Skin epidermis (tissue), 12 donors: ENCODE measurements around the gene ITGA6.

Source experiments
- H3K27ac ChIP-seq, 21 experiments: fragments of 200-600 bp; sonication (generic) in 11 of 21; one replicate each; pipeline ENCODE4 v1.5.0; 2020; ENCODE audit warnings: mild to moderate bottlenecking in 3 of 21, inconsistent platforms in 2 of 21, moderate library complexity in 2 of 21
- H3K4me3 ChIP-seq, 7 experiments: fragments of 200-600 bp; sonication (generic) in 2 of 7; one replicate each; pipeline ENCODE4 v1.5.0; 2020; ENCODE audit warnings: inconsistent platforms in 2 of 7, mild to moderate bottlenecking in 2 of 7, moderate library complexity in 1 of 7

ITGA6 gene

DNA sequence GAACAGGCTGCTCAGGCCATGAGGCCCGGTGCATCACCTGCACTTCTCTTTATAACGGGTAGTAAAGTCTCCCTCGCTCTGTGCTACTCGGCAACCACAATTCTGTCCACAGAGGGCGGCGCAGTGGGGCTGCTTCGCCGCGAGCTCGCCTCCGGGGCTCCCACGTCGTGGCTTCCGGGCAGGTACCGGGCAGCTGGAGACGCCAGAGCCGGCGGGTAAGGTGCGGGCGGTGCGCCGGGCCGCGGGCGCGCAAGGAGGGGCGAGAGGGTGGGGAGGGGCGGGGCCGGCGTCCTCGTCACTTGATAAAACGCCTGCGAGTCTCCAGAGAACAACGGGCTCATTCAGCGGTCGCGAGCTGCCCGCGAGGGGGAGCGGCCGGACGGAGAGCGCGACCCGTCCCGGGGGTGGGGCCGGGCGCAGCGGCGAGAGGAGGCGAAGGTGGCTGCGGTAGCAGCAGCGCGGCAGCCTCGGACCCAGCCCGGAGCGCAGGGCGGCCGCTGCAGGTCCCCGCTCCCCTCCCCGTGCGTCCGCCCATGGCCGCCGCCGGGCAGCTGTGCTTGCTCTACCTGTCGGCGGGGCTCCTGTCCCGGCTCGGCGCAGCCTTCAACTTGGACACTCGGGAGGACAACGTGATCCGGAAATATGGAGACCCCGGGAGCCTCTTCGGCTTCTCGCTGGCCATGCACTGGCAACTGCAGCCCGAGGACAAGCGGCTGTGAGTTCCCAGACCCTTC is at the start of gene ITGA6:
Gene ITGA6, plus strand, starts transcription at position 331 of the 734 bp plus-strand sequence.
- peak within 1 kb of the TSS; percentile 47 to 93 (median 86) for H3K27ac ChIP-seq

GRCh38 chr2:172380436-172381274 is 46.7 kb upstream of the ITGA6 start:
- Histone ChIP-seq H3K27ac (no peak overlapping the region), H3K4me3 (no peak overlapping the region)

More for the DNA sequence above, at the start of gene ITGA6:
- H3K4me3 ChIP-seq, result peak within 1 kb of the TSS; percentile 59 to 76 (median 70)

DNA sequence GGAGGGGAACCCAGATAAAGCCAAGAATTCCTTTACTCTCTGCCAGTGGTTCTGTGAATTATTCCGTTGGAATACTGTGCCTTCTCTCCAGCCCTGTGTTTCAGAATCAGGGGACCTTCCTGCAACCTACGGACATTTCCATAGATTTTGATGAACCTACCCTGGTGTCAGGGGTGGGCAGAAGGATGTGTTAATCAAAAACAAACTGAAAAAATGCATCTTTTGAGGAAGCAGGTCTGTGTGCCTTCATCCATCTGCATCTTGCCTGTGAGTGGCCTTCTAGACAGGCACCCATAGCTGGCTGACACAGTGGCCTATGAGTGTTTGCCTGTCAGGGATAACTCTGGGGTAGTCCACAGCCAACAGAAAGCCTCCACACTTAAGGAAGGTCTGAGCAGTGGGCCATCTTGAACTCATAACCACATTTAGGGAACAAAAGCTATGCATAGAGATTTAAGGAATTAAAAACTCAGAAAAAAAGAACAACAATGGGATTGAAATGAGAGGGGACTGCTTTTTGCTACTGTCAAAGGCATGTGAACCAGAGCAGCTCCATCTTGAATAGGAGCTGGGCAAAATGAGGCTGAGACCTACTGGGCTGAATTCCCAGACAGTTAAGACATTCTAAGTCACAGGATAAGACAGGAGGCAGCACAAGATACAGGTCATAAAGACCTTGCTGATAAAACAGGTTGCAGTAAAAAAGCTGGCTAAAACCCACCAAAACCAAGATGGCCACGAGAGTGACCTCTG is 45.9 kb upstream of the ITGA6 start:
- Histone ChIP-seq H3K4me3 (no peak overlapping the region), H3K27ac (no peak overlapping the region)

- Histone ChIP-seq H3K4me3 (no peak overlapping the region), H3K27ac (no peak overlapping the region)
These were observed 40.0 kb upstream of the ITGA6 start for GRCh38 chr2:172387361-172387760.

GRCh38 chr2:172389685-172390339 is 37.6 kb upstream of the ITGA6 start:
- Histone ChIP-seq H3K27ac (peak overlapping the region in 2 of 21 experiments; percentile 8 to 54), H3K4me3 (no peak overlapping the region)

DNA sequence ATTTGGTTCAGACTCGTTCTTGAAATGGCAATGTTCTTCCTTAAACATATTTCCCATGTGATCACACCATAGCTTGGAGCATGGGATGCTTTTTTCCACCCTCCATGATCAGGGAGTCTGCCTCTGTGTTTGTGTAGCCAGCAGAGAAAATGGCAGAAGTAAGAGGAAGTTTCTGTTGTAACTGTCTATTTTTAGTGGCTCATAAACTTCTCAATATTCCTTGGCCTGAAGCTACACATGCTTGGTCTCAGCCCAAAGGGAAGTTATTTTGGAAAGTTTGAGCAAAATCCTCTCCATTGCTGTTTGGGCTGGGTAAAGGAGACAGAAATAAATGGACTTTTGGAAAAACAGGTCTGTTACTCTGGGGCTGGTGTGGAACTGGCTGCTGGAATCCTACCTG is 33.4 kb upstream of the ITGA6 start:
- Histone ChIP-seq H3K4me3 (no peak overlapping the region), H3K27ac (peak overlapping the region in 5 of 21 experiments; percentile 5 to 45 (median 36))

- Histone ChIP-seq H3K4me3 (no peak overlapping the region), H3K27ac (no peak overlapping the region)
These were observed 31.9 kb upstream of the ITGA6 start for GRCh38 chr2:172395503-172395902.

DNA sequence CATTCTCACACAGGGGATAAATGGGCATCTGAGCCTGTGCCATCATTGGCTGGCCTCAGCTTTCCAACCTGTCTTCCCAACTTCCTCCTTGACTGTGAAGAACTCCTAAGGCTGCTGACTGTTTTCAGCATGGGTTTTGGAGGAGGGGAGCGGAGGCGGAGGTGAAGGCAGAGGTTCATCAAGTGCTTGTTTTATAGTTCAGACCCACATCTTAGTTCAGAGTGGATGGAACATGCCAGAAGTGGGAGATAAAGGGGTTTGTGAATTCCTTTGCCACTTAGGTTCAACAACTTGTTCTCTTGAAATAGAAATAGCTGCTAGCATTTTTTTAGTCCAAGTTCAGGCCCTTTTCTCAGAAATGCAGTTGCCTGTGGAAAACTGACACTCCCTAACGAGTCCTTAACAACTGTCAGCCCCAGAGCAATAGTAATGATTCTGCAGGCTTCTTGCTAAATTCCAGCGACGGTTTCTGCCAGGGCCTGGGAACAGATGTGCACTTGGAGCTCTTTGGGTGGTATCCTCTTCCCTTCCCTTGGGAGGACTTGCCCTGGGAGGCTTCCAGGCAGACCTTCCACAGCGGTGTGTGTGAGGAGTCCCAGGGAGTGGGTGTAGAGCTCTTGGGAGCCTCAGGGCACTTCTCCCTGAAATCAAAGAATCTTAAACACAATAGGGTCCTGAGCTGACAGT is 30.1 kb upstream of the ITGA6 start:
- H3K4me3 ChIP-seq, result no peak overlapping the region
- H3K27ac ChIP-seq, result no peak overlapping the region

DNA sequence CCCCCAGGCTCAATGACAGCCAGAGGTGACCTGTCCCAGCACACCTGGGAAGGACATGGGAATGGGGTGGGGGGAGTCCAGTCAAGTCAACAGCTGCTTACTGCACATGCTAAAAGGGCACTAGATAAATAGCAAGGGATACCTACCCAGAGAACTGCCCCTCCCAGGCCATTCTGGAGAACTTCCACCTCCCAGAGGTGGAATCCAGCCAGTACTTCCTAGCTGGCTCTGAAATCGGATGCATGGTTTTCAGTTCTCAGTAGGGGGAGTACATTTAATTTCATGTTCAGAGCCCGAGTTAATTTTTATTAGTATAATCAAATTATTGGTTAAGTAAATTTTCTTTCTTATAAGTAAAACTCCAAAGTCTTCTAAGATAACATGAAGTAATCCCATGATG is 28.9 kb upstream of the ITGA6 start:
- Histone ChIP-seq H3K4me3 (no peak overlapping the region), H3K27ac (no peak overlapping the region)

DNA sequence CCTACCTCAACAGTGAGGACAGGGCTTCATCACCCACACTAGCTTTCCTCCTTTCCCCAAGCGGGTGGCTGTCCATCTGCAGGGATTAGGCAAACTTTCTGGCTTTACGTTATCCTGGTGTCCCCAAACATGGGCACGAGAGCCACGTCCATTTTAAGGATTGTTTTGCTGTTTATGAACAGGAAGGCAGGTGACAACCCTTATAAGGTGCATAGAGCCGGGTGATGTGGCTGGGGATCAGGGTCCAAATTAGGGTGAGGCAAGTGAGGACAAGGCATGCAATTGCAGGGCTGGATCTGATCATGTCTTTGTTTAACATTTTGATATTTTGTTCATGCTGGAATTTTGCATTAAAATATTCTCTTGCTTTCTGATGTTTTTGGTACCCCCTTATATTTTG is 27.6 kb upstream of the ITGA6 start:
- Histone ChIP-seq H3K27ac (no peak overlapping the region), H3K4me3 (no peak overlapping the region)

GRCh38 chr2:172402198-172402597 is 25.2 kb upstream of the ITGA6 start:
- peak overlapping the region in 1 of 21 experiments; percentile 19 for H3K27ac ChIP-seq

GRCh38 chr2:172403402-172403801 is 24.0 kb upstream of the ITGA6 start:
- Histone ChIP-seq H3K4me3 (no peak overlapping the region), H3K27ac (peak overlapping the region in 6 of 21 experiments; percentile 1 to 69 (median 27))

More at GRCh38 chr2:172402198-172402597, 25.2 kb upstream of the ITGA6 start:
- H3K4me3 ChIP-seq, result no peak overlapping the region

DNA sequence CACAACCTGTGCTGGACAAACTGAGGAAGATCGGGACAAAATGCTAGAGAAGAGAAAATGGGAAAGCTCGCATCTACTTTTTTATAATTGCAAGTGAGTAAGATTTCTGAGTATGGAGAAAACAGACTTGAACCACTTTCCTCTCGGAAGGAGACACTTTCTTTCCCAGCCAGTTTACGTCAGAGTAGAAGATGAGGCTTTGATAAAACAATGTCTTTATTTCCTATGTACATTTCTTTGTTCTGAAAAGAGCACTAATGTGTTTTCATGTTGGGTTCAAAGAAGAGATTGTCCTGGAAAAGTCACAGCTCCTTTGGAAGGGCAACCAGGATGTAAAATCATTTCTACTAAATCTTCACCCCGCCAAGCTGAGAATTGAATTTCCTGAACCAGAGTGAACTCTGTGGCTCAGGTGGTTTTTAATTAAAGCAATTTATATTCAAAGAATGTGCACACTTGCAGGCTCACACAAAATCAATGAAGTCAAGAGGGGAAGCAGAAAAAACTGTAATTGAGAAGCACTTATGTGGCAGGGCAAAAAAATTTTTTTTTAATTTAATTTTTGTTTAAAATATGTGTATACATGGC is 23.4 kb upstream of the ITGA6 start:
- Histone ChIP-seq H3K4me3 (no peak overlapping the region), H3K27ac (peak overlapping the region in 5 of 21 experiments; percentile 1 to 69 (median 47))

DNA sequence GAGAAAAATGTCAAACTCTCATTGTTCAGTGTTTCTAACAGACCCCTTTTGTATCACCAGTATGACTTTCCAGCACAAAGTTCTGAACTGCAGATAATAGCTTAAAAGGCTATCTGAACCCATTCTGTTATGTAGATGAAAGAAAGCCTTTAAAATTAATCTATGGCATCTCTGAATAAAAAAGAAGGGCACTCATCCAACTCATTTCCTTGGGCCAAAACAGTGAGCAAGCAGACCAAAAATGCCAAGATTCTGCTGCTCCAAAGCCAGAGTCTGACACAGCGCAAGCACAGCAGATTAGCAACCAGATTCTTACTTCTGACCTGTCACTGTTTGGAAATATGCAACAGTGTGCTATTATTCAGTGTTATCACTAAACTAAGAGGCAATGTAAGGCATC is 22.6 kb upstream of the ITGA6 start:
- Histone ChIP-seq H3K27ac (peak overlapping the region in 1 of 21 experiments; percentile 69), H3K4me3 (no peak overlapping the region)

- H3K27ac ChIP-seq, result no peak overlapping the region
- no peak overlapping the region for H3K4me3 ChIP-seq
These were observed 21.7 kb upstream of the ITGA6 start for GRCh38 chr2:172405673-172406072.

GRCh38 chr2:172408143-172408766 is 19.1 kb upstream of the ITGA6 start:
- H3K27ac ChIP-seq, result peak overlapping the region in 10 of 21 experiments; percentile 10 to 71 (median 42)
- no peak overlapping the region for H3K4me3 ChIP-seq

GRCh38 chr2:172409042-172409441 is 18.3 kb upstream of the ITGA6 start:
- Histone ChIP-seq H3K27ac (peak overlapping the region in 10 of 21 experiments; percentile 10 to 71 (median 42)), H3K4me3 (no peak overlapping the region)

DNA sequence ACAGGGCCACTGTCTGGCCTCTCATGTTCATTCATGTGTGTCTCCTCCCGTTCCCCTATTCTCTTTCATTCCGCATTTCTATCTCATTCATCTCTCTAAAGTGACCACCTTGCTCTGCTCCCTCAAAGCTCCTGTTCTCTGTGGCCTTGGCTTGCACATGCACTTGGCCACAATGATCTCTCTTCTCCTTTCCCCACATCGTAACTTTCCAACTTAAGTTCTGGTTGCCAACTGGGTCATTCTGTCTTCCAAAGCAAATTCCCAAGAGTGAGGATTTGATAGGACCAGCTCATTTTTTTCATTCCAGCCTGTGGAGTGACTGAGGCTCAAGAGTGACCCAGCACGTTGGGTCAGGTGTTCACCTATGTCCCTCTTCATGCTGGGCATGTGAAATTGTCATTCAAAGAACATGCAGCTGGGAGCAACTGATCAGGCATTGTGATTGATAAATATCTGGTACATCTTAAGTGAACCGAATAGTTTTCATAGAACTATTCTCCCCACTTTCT is 14.3 kb upstream of the ITGA6 start:
- Histone ChIP-seq H3K4me3 (no peak overlapping the region), H3K27ac (no peak overlapping the region)
